T-cell (primary cell): ENCODE results near the gene RBM12. TPM values are rescaled to one million over a fixed set of nuclear protein-coding genes. Genes with fewer than 3 reads are reported as not detected.

Source experiments
- ATAC-seq, 4 experiments: fragments of 200-7000 bp in 3 of 4; fragments of 150-1000 bp in 1 of 4; cut with Tn5 transposase; replicated peaks in 1 of 4; 1 replicate in 3 of 4; 2 replicates in 1 of 4; pipeline ENCODE4 v1.10.0; 2021; ENCODE audit warnings: moderate library complexity in 3 of 4, mild to moderate bottlenecking in 2 of 4, moderate number of reproducible peaks in 1 of 4
- CTCF ChIA-PET, 2 donors: fragments of 300-600 bp; sonication (Branson Sonifier 250); formaldehyde crosslinking; loops; one replicate each; lab custom pipeline; 2022; ENCODE audit warnings: antibody characterized with exemption in 2 of 2; lab: Charles Lee
- POLR2A ChIA-PET, 2 donors: fragments of 300-600 bp; sonication (Branson Sonifier 250); formaldehyde crosslinking; loops; one replicate each; lab custom pipeline; 2022; ENCODE audit warnings: antibody characterized with exemption in 2 of 2; lab: Charles Lee
- DNase-seq, 35 experiments: peaks; one replicate each; pipeline versions ENCODE4 v3.0.0 to v3.0.0-alpha.2; 2013 to 2023
- H3K27ac ChIP-seq: one replicate; pipeline ENCODE4 v1.5.1; 2013; ENCODE audit warnings: low read length
- H3K27me3 ChIP-seq, 2 experiments: replicated peaks in 1 of 2; 1 replicate in 1 of 2; 2 replicates in 1 of 2; pipeline versions ENCODE4 v1.6.1 to v1.7.0; 2013; ENCODE audit warnings: low read length in 1 of 2, mixed read lengths in 1 of 2; ENCODE audit not compliant: control insufficient read depth in 2 of 2, insufficient read depth in 2 of 2; ENCODE audit errors: extremely low read depth in 1 of 2
- H3K36me3 ChIP-seq, 2 donors: 1 replicate in 1 of 2; 2 replicates in 1 of 2; pipeline versions ENCODE4 v1.6.1 to v1.7.0; 2013; ENCODE audit warnings: low read length in 1 of 2; ENCODE audit not compliant: control insufficient read depth in 2 of 2, insufficient read depth in 1 of 2; ENCODE audit errors: extremely low read depth in 1 of 2
- H3K4me1 ChIP-seq, 2 experiments: 1 replicate in 1 of 2; 2 replicates in 1 of 2; pipeline versions ENCODE4 v1.6.1 to v1.7.0; 2013; ENCODE audit warnings: low read length in 2 of 2, mixed read lengths in 1 of 2; ENCODE audit not compliant: insufficient read depth in 2 of 2, control insufficient read depth in 1 of 2; ENCODE audit errors: extremely low read depth in 1 of 2
- H3K4me3 ChIP-seq, 2 donors: 1 replicate in 1 of 2; 2 replicates in 1 of 2; pipeline versions ENCODE4 v1.5.1 to v1.7.0; 2013; ENCODE audit warnings: mild to moderate bottlenecking in 2 of 2, low read length in 1 of 2, moderate library complexity in 1 of 2; ENCODE audit not compliant: control insufficient read depth in 1 of 2; ENCODE audit errors: extremely low read depth in 1 of 2
- H3K9me3 ChIP-seq: 2 replicates; pipeline ENCODE4 v1.7.0; 2013
- H3K27ac Mint-ChIP-seq, 2 donors: one replicate each; pipeline ENCODE4 v1.8.0; 2020 to 2021; ENCODE audit warnings: mild to moderate bottlenecking in 2 of 2, mixed read lengths in 2 of 2
- H3K27me3 Mint-ChIP-seq, 2 donors: one replicate each; pipeline ENCODE4 v1.8.0; 2021 to 2022; ENCODE audit warnings: mixed read lengths in 2 of 2
- H3K36me3 Mint-ChIP-seq: one replicate; pipeline ENCODE4 v1.8.0; 2021; ENCODE audit warnings: mixed read lengths
- H3K4me1 Mint-ChIP-seq, 3 donors: one replicate each; pipeline ENCODE4 v1.8.0; 2020 to 2022; ENCODE audit warnings: mixed read lengths in 3 of 3, mild to moderate bottlenecking in 1 of 3
- H3K4me3 Mint-ChIP-seq, 3 donors: one replicate each; pipeline ENCODE4 v1.8.0; 2020 to 2022; ENCODE audit warnings: mild to moderate bottlenecking in 3 of 3, mixed read lengths in 3 of 3, moderate library complexity in 3 of 3
- H3K9me3 Mint-ChIP-seq, 3 donors: one replicate each; pipeline ENCODE4 v1.8.0; 2020 to 2022; ENCODE audit warnings: mixed read lengths in 3 of 3
- WGBS: methylation state at CpG from one replicate; pipeline ENCODE4 v1.1.5; 2013; ENCODE audit warnings: missing lambda C conversion rate; ENCODE audit not compliant: insufficient coverage; 5-methylcytosine and 5-hydroxymethylcytosine counted together
- total RNA-seq, 35 experiments: library from RNA in 6 of 35; stranded (reverse) in 6 of 35; fragments of 120-200 nt in 1 of 35; gene quantifications; one replicate each; pipeline versions ENCODE4 v1.2.1 to v1.2.4 and lab custom pipeline; 2013 to 2026

Gene RBM12
- total RNA-seq, 5 donors from 2014 or later (not counting 1 experiment from before 2014, with no cell fraction given), result 89.5 to 113 (median 109) TPM

DNA sequence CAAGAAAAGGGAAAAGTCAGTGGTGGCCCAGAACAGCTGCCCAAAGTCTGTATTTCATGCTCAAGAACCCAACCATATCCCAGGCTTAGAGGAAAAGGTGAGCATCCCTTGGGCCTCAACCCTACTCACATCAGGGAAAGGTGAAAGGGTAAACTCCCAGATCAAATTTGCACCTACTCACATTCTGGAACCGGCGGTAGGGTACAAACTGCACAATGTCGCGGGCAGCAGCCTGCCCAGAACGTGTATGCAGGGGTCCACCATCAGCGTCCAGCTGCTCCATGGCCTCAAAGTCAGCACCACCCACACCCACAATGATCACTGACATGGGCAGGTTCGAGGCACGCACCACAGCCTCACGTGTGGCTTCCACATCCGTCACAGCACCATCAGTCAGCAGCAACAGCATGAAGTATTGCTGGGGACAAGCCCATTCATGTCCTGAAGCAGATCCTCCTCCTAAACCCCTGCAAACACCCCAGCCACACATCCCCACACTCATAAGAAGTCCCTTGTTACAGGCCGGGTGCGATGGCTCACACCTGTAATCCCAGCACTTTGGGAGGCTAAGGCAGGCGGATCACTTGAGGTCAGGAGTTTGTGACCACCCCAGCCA lies 38.2 kb downstream of the RBM12 start:
- POLR2A ChIA-PET, result no interaction called here
- Mint-ChIP-seq H3K27ac (peak overlapping the region in 1 of 2 donors; percentile 57), H3K4me3 (no peak overlapping the region), H3K9me3 (no peaks in the 10 kb centered on the region), H3K36me3 (peaks cover 45% of the 10 kb centered on the region), H3K4me1 (no peaks in the 10 kb centered on the region), H3K27me3 (no peaks in the 10 kb centered on the region)
- CTCF ChIA-PET, result no interaction called here
- DNase-seq (no peak), ATAC-seq (no peak)
- 93% methylated on average over 12 of the region's 13 CpGs for WGBS
- H3K9me3 ChIP-seq, result no peaks in the 10 kb centered on the region
- H3K36me3 ChIP-seq, result peaks cover 21 to 58% of the 10 kb centered on the region in 2 donors
- H3K4me1 ChIP-seq, result no peaks in the 10 kb centered on the region
- no peaks in the 10 kb centered on the region for H3K27me3 ChIP-seq
- no peak overlapping the region for H3K4me3 ChIP-seq
- no peak overlapping the region for H3K27ac ChIP-seq

DNA sequence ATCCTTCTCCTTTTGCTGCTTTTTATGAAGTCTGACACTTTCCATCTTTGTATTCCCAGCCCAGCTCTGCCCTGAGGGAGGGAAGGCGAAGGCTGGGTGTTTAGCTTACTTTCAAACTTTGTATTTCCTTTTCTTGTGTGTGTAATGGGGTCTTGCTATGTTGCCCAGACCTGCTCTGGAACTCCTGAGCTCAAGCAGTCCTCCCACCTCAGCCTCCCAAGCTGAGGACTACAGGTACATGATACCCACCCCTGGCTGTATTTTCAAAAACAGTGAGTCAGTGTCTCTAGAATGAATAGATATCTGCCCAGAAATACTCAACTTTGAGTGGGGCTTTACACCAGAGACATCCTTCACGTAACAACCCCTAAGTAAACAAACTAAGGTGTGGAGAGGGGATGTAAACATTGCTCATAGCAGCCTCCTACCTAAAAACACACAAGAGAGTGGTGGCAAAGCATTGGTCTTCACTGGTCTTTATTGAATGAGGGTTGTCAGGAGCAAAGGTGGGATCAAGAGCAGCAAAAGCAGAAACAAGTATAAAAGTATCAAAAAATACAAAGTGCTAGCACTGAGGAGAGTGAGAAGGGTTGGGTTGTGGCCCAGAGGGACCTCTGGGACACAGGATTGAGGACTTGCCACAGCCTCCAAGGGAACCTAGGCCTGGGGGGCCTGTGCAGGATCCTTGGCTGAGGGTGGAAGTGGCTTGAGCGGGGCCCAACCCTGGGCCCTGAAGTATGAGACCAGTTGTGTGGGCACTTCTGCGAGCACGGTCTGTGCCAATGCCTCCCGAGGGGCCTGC lies 38.9 kb downstream of the RBM12 start:
- Histone ChIP-seq H3K36me3 (peaks cover 14 to 51% of the 10 kb centered on the region in 2 donors), H3K4me1 (no peaks in the 10 kb centered on the region), H3K9me3 (no peaks in the 10 kb centered on the region), H3K4me3 (no peak overlapping the region), H3K27me3 (no peaks in the 10 kb centered on the region), H3K27ac (no peak overlapping the region)
- H3K4me1 Mint-ChIP-seq, result no peaks in the 10 kb centered on the region
- 90% methylated on average over 2 of the region's 6 CpGs for WGBS
- no peak overlapping the region for H3K27ac Mint-ChIP-seq
- ChIA-PET CTCF (no interaction called here), POLR2A (interaction anchor here in 1 of 2 donors (0.5 kb wide), 1 partner anchor 326 kb away, joined by 6 read pairs; no protein-coding TSS in a partner anchor)
- ATAC-seq, result no peak
- H3K27me3 Mint-ChIP-seq, result no peaks in the 10 kb centered on the region
- H3K4me3 Mint-ChIP-seq, result no peak overlapping the region
- H3K36me3 Mint-ChIP-seq, result peaks cover 42% of the 10 kb centered on the region
- DNase-seq, result no peak
- no peaks in the 10 kb centered on the region for H3K9me3 Mint-ChIP-seq

DNA sequence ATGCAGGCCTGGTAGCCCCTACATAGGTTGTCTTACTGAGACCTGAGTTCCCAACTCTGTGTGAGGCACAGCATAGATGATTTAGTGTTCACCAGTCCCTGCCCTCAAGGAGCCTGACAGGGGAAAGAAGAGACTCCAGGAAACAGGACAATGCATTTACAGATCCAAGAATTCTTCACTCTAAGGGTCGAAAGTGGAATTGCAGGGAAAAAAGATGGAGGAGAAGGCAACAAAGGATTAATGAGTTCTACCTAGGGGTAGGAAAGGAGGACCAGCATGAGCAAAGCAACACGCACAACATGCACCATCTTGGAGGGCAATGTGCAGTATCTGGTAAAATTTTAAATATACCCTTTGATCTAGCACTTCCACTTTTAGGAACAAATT lies 43.1 kb downstream of the RBM12 start:
- POLR2A ChIA-PET, result no interaction called here
- peaks cover 13% of the 10 kb centered on the region for H3K36me3 Mint-ChIP-seq
- WGBS, result no CpG with 5 or more reads among the region's 2 CpGs
- H3K4me3 ChIP-seq, result no peak overlapping the region
- H3K27ac ChIP-seq, result no peak overlapping the region
- no peaks in the 10 kb centered on the region for H3K9me3 Mint-ChIP-seq
- H3K4me1 Mint-ChIP-seq, result peaks cover 28 to 33% (median 32%) of the 10 kb centered on the region in 3 donors
- peaks cover 4 to 16% of the 10 kb centered on the region in 2 donors for H3K36me3 ChIP-seq
- no peak overlapping the region for H3K4me3 Mint-ChIP-seq
- CTCF ChIA-PET, result no interaction called here
- DNase-seq, result no peak
- H3K9me3 ChIP-seq, result no peaks in the 10 kb centered on the region
- H3K4me1 ChIP-seq, result peaks cover 15 to 34% of the 10 kb centered on the region in 2 experiments
- no peak for ATAC-seq
- H3K27ac Mint-ChIP-seq, result peak overlapping the region in 1 of 2 donors; percentile 8
- H3K27me3 ChIP-seq, result peaks cover 0 to 4% of the 10 kb centered on the region in 2 experiments
- no peaks in the 10 kb centered on the region for H3K27me3 Mint-ChIP-seq

DNA sequence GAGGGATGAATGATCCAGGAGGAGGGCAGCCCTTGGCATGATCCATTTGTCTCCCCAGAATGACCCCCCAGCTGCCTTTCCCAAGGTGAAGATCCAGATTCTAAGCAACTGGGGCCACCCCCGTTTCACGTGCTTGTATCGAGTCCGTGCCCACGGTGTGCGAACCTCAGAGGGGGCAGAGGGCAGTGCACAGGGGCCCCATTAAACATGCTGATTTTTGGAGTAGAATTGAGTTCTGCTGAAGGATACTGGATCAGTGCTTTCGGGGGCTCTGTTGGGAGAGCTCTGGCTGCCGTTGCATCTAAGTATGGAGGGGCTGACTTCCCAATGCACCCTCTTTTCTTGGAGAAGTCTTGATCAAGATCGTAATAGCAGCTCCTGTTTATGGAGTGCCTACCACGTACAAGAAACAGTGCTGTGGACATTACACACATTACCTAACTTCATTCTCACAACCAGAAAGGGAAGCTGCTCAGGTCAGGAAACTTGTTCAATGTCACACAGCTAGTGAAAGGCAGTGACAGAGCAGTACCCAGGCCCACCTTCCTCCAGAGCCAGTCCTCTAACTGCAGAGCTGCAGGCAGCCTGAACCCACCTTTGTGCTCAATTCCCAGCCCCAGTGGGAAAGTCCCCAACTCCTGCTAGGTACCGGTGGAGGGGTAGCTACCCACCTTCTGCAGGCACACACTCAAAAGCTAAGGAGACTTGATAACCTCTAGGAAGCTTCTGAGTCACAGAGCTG lies 43.7 kb downstream of the RBM12 start:
- ATAC-seq, result no peak
- CTCF ChIA-PET, result no interaction called here
- DNase-seq, result no peak
- peaks cover 7% of the 10 kb centered on the region for H3K36me3 Mint-ChIP-seq
- H3K4me3 Mint-ChIP-seq, result no peak overlapping the region
- WGBS, result 94% methylated on average over 7 of the region's 11 CpGs
- no peaks in the 10 kb centered on the region for H3K27me3 Mint-ChIP-seq
- Histone ChIP-seq H3K4me3 (no peak overlapping the region), H3K36me3 (peaks cover 4 to 10% of the 10 kb centered on the region in 2 donors), H3K27me3 (peaks cover 0 to 4% of the 10 kb centered on the region in 2 experiments), H3K27ac (no peak overlapping the region), H3K9me3 (no peaks in the 10 kb centered on the region), H3K4me1 (peaks cover 15 to 36% of the 10 kb centered on the region in 2 experiments)
- H3K4me1 Mint-ChIP-seq, result peaks cover 31 to 36% (median 36%) of the 10 kb centered on the region in 3 donors
- POLR2A ChIA-PET, result no interaction called here
- H3K9me3 Mint-ChIP-seq, result no peaks in the 10 kb centered on the region
- H3K27ac Mint-ChIP-seq, result peak overlapping the region in 1 of 2 donors; percentile 44

DNA sequence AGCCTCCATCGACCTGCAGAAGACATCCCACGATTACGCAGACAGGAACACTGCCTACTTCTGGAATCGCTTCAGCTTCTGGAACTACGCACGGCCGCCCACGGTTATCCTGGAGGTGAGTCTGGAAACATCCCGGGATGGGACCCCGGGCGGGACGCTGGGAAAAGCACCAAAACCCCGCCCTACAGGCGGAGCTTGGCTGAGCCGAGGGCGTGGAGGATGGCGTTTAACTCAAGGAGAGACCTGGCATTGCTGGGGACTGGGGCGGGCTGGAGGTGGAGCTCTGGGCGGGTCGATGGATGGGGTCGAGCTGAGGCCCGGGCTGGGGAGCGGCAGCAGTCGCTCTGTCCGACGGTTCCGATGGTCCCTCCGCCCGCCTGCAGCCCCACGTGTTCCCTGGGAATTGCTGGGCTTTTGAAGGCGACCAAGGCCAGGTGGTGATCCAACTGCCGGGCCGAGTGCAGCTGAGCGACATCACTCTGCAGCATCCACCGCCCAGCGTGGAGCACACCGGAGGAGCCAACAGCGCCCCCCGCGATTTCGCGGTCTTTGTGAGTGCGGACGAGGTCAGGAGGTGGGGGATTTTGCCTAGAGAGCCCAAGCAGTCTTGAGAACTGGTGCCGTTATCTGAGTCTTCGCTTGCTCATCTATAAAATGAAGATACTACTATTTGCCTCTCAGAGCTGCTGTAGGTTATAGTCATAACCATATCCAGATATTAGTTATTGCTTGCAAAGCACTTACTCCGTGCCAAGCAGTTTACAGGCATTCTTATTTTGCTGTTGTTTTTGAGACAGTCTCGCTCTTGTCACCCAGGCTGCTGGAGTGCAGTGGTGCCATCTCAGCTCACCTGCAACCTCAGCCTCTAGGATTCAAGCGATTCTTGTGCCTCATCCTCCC lies 45.3 kb downstream of the RBM12 start:
- peaks cover 35 to 45% (median 42%) of the 10 kb centered on the region in 3 donors for H3K4me1 Mint-ChIP-seq
- H3K27me3 Mint-ChIP-seq, result no peaks in the 10 kb centered on the region
- CTCF ChIA-PET, result interaction anchor here (0.6 to 2.4 kb wide), 13 partner anchors 14 to 328 kb away, joined by 3 to 17 read pairs (median 3); partner anchors contain the start of genes CPNE1 (in 1 of the 2) and RBM12 (in 1 of the 2)
- ATAC-seq, result peak; percentile 26 to 35 (median 33)
- peak overlapping the region; percentile 79 to 86 (median 83) for H3K4me3 Mint-ChIP-seq
- peak overlapping the region; percentile 50 to 84 for H3K27ac Mint-ChIP-seq
- peak; percentile 57 to 89 (median 72) for DNase-seq
- POLR2A ChIA-PET, result interaction anchor here (0.5 to 1.3 kb wide), 11 partner anchors 11 to 149 kb away, joined by 3 to 7 read pairs (median 3); partner anchors contain the start of genes CPNE1 (in 1 of the 2) and RBM12 (in 1 of the 2)
- Histone ChIP-seq H3K27me3 (peaks cover 0 to 4% of the 10 kb centered on the region in 2 experiments), H3K4me3 (peak overlapping the region; percentile 68 to 78), H3K9me3 (no peaks in the 10 kb centered on the region), H3K36me3 (no peaks in the 10 kb centered on the region), H3K27ac (peak overlapping the region; percentile 57), H3K4me1 (peaks cover 17 to 47% of the 10 kb centered on the region in 2 experiments)
- H3K9me3 Mint-ChIP-seq, result no peaks in the 10 kb centered on the region
- H3K36me3 Mint-ChIP-seq, result no peaks in the 10 kb centered on the region
- 1% methylated on average over 45 of the region's 49 CpGs for WGBS
